ENCODE results near the gene UTP25.

DNA sequence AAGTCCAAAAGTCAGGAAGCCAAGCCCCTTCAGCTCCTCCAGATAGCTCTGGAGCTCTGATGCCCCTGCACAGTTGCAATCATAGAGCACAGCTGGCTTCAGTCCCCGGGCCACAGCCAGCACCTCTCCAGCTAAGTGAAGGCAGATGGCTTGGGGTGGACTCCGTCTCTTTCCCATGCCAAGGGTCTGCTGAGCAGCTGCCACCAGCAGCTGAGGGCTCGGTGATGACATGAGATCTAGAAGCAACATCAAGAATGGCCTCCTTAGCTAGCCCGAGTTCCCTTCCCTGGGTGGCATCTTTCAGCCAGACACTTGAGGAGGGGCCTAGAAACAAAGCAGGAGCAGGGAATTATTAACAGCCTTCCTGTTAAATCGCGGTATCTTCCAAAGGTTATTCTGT lies 44.4 kb upstream of the UTP25 start:
- no peak for TF ChIP-seq POLR2A (IDR thresholded peaks at IDR 0.05)
- TF ChIP-seq, protein P1, sequence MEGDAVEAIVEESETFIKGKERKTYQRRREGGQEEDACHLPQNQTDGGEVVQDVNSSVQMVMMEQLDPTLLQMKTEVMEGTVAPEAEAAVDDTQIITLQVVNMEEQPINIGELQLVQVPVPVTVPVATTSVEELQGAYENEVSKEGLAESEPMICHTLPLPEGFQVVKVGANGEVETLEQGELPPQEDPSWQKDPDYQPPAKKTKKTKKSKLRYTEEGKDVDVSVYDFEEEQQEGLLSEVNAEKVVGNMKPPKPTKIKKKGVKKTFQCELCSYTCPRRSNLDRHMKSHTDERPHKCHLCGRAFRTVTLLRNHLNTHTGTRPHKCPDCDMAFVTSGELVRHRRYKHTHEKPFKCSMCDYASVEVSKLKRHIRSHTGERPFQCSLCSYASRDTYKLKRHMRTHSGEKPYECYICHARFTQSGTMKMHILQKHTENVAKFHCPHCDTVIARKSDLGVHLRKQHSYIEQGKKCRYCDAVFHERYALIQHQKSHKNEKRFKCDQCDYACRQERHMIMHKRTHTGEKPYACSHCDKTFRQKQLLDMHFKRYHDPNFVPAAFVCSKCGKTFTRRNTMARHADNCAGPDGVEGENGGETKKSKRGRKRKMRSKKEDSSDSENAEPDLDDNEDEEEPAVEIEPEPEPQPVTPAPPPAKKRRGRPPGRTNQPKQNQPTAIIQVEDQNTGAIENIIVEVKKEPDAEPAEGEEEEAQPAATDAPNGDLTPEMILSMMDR (IDR thresholded peaks at IDR 0.05) = no peak

Data from adrenal gland (tissue), 5 donors.